Gastrocnemius medialis (tissue), 4 donors: ENCODE measurements around the gene GPR183. TPM values are rescaled to one million over a fixed set of nuclear protein-coding genes. Genes with fewer than 3 reads are reported as not detected.

Experiments used
- ATAC-seq, 2 donors: fragments of 150-250 bp; one replicate each; pipeline ENCODE4 v1.9.1; 2016
- DNase-seq, 2 donors: peaks; one replicate each; pipeline ENCODE4 v3.0.0-alpha.2; 2019
- H3K27ac ChIP-seq, 4 donors: fragments of 200-600 bp; sonication (generic); 1 replicate in 1 of 4; 2 replicates in 3 of 4; pipeline ENCODE4 v1.5.1; 2016 to 2018; ENCODE audit warnings: mild to moderate bottlenecking in 2 of 4, moderate library complexity in 1 of 4
- H3K27me3 ChIP-seq, 3 donors: fragments of 200-600 bp; sonication (generic) in 2 of 3; 1 replicate in 1 of 3; 2 replicates in 2 of 3; pipeline versions ENCODE4 v1.5.1 to v1.6.0; 2016 to 2019; ENCODE audit warnings: mild to moderate bottlenecking in 1 of 3, moderate library complexity in 1 of 3
- H3K36me3 ChIP-seq, 2 donors: fragments of 200-600 bp; sonication (generic) in 1 of 2; one replicate each; pipeline ENCODE4 v1.5.1; 2017 to 2018
- H3K4me1 ChIP-seq, 2 donors: fragments of 200-600 bp; sonication (generic) in 1 of 2; one replicate each; pipeline ENCODE4 v1.5.1; 2016 to 2017; ENCODE audit warnings: mild to moderate bottlenecking in 2 of 2
- H3K4me3 ChIP-seq, 4 donors: fragments of 200-600 bp; sonication (generic) in 3 of 4; 1 replicate in 1 of 4; 2 replicates in 3 of 4; pipeline ENCODE4 v1.5.1; 2016 to 2019; ENCODE audit warnings: mild to moderate bottlenecking in 2 of 4
- H3K9me3 ChIP-seq, 3 donors: fragments of 200-600 bp; sonication (generic) in 2 of 3; 1 replicate in 1 of 3; 2 replicates in 2 of 3; pipeline ENCODE4 v1.5.1; 2016 to 2019
- POLR2A ChIP-seq, 2 donors: fragments of 450-650 bp; IDR thresholded peaks; one replicate each; pipeline ENCODE4 v1.6.1; 2017; ENCODE audit warnings: antibody characterized with exemption in 2 of 2, mild to moderate bottlenecking in 2 of 2, moderate library complexity in 2 of 2
- in situ Hi-C, 4 donors: fragments of 200-750 bp; cut with MboI; loops; one replicate each; pipeline versions ENCODE4 v1.15.0 to v1.8.0; 2017; ENCODE audit warnings: low sequenced_read_pairs in 4 of 4
- intact Hi-C: fragments of 100-400 bp; cut with DNase I; formaldehyde crosslinking; loops from one replicate; pipeline ENCODE4 v1.15.1; 2023; ENCODE audit warnings: low total_unique reads
- total RNA-seq, 4 donors: library from RNA; depleted of rRNA; stranded (reverse); fragments of >200 nt; gene quantifications; one replicate each; pipeline versions ENCODE4 v1.1.0 to v1.2.3, GENCODE V29; 2016
- TF ChIP-seq, protein P1 (sequence below), 5 experiments: fragments of 450-650 bp in 3 of 5; fragments of 200-600 bp in 2 of 5; sonication (generic) in 2 of 5; IDR thresholded peaks in 4 of 5; conservative IDR thresholded peaks in 1 of 5; 1 replicate in 4 of 5; 2 replicates in 1 of 5; pipeline ENCODE4 v1.5.1; 2016 to 2019; ENCODE audit warnings: antibody characterized with exemption in 5 of 5, mild to moderate bottlenecking in 3 of 5, moderate library complexity in 3 of 5

Gene GPR183
- total RNA-seq, 4 donors from 2014 or later: 0.49 to 3.4 (median 2.5) TPM

DNA sequence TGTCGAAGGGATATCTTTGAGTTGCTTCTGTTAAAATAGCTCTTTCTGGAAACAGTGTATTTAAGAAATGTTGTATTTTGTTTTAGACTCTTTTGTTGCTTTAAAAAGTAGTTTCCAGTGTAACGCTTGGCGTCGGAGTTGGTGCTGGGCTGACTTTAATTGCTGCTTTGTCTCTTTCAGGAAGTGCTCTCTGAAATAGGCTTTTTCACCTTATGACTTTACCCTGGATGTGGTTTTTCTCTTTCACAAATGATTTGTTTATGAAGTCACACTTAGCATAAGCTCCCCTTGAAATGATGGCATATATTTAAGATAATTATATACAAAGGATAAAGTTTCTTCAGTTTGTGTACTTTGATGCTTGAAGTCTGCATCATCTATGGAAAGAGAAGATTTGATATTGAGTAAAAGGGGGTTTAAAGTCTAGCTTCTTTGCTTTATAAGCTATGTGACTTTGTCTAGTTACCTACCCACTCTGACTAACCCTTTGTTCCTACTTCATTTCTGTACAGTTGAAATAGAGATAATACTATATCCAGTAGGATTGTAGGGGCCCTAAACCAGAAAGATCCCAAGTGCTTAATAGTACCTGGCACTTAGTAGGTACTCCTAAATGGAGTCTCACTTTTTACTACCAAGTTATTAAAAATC, 48.9 kb downstream of the GPR183 start, which contains the start of gene GPR18:
Gene GPR18 (minus strand): TSS at position 170 of the 651 bp plus-strand sequence. CDS start 2,507 bp downstream, outside the sequence.
- ATAC-seq (no peak), DNase-seq (no peak)
- TF ChIP-seq POLR2A (IDR thresholded peaks at IDR 0.05): no peak
- TF ChIP-seq, protein P1, sequence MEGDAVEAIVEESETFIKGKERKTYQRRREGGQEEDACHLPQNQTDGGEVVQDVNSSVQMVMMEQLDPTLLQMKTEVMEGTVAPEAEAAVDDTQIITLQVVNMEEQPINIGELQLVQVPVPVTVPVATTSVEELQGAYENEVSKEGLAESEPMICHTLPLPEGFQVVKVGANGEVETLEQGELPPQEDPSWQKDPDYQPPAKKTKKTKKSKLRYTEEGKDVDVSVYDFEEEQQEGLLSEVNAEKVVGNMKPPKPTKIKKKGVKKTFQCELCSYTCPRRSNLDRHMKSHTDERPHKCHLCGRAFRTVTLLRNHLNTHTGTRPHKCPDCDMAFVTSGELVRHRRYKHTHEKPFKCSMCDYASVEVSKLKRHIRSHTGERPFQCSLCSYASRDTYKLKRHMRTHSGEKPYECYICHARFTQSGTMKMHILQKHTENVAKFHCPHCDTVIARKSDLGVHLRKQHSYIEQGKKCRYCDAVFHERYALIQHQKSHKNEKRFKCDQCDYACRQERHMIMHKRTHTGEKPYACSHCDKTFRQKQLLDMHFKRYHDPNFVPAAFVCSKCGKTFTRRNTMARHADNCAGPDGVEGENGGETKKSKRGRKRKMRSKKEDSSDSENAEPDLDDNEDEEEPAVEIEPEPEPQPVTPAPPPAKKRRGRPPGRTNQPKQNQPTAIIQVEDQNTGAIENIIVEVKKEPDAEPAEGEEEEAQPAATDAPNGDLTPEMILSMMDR (IDR thresholded peaks at IDR 0.05 in 4 of 5, conservative IDR thresholded peaks at IDR 0.05 in 1 of 5): no peak
- no peaks in the 10 kb centered on the region for H3K27me3 ChIP-seq
- in situ Hi-C loops: loop anchor here in 1 of 4 donors (25.0 kb wide), 1 partner anchor 179 kb away; no protein-coding TSS in a partner anchor
- H3K27ac ChIP-seq: peak within 1 kb of the TSS in 1 of 4 donors; percentile 42
- H3K36me3 ChIP-seq: no peaks in the 10 kb centered on the region
- H3K4me1 ChIP-seq: peaks cover 28 to 46% of the 10 kb centered on the region in 2 donors
- no peak within 1 kb of the TSS for H3K4me3 ChIP-seq
- H3K9me3 ChIP-seq: no peaks in the 10 kb centered on the region
- intact Hi-C loops: loop anchor here (5.0 kb wide), 1 partner anchor 36 kb away; no protein-coding TSS in a partner anchor

GRCh38 chr13:99257291-99257690, 49.9 kb downstream of the GPR183 start:
- Histone ChIP-seq H3K9me3 (no peaks in the 10 kb centered on the region), H3K27me3 (no peaks in the 10 kb centered on the region), H3K4me1 (peaks cover 22 to 37% of the 10 kb centered on the region in 2 donors), H3K27ac (peak overlapping the region in 1 of 4 donors; percentile 42), H3K4me3 (no peak overlapping the region), H3K36me3 (no peaks in the 10 kb centered on the region)
- ATAC-seq (no peak), DNase-seq (no peak)
- TF ChIP-seq POLR2A (IDR thresholded peaks at IDR 0.05): no peak
- TF ChIP-seq, protein P1 (IDR thresholded peaks at IDR 0.05 in 4 of 5, conservative IDR thresholded peaks at IDR 0.05 in 1 of 5): no peak
- intact Hi-C loops: loop anchor here (5.0 kb wide), 1 partner anchor 35 kb away; no protein-coding TSS in a partner anchor
- in situ Hi-C loops: loop anchor here in 1 of 4 donors (25.0 kb wide), 1 partner anchor 180 kb away; no protein-coding TSS in a partner anchor

- no peaks in the 10 kb centered on the region for H3K36me3 ChIP-seq
- peaks cover 25 to 37% of the 10 kb centered on the region in 2 donors for H3K4me1 ChIP-seq
- no peak overlapping the region for H3K4me3 ChIP-seq
- H3K27me3 ChIP-seq: no peaks in the 10 kb centered on the region
- no peak for DNase-seq
- TF ChIP-seq POLR2A (IDR thresholded peaks at IDR 0.05): no peak
- TF ChIP-seq, protein P1 (IDR thresholded peaks at IDR 0.05 in 4 of 5, conservative IDR thresholded peaks at IDR 0.05 in 1 of 5): no peak
- H3K27ac ChIP-seq: peak overlapping the region in 3 of 4 donors; percentile 31 to 54 (median 42)
- H3K9me3 ChIP-seq: no peaks in the 10 kb centered on the region
- ATAC-seq: peak; percentile 62 to 92
- intact Hi-C loops: loop anchor here (5.0 kb wide), 1 partner anchor 34 kb away; no protein-coding TSS in a partner anchor
- in situ Hi-C loops: loop anchor here in 1 of 4 donors (25.0 kb wide), 1 partner anchor 181 kb away; no protein-coding TSS in a partner anchor
Observed at GRCh38 chr13:99256709-99257108, 50.5 kb downstream of the GPR183 start.

- in situ Hi-C loops: loop anchor here in 1 of 4 donors (25.0 kb wide), 1 partner anchor 181 kb away; no protein-coding TSS in a partner anchor
- Histone ChIP-seq H3K4me3 (no peak overlapping the region), H3K9me3 (no peaks in the 10 kb centered on the region), H3K27me3 (no peaks in the 10 kb centered on the region), H3K36me3 (no peaks in the 10 kb centered on the region), H3K27ac (peak overlapping the region; percentile 9 to 54 (median 36)), H3K4me1 (peaks cover 25 to 37% of the 10 kb centered on the region in 2 donors)
- ATAC-seq: no peak
- TF ChIP-seq, protein P1 (IDR thresholded peaks at IDR 0.05 in 4 of 5, conservative IDR thresholded peaks at IDR 0.05 in 1 of 5): no peak
- TF ChIP-seq POLR2A (IDR thresholded peaks at IDR 0.05): no peak
- no peak for DNase-seq
- intact Hi-C loops: loop anchor here (5.0 kb wide), 1 partner anchor 34 kb away; no protein-coding TSS in a partner anchor
Observed at GRCh38 chr13:99256283-99256682, 50.9 kb downstream of the GPR183 start.
